Omental fat pad (tissue), 4 donors: ENCODE measurements around the gene BET1. TPM values are rescaled to one million over a fixed set of nuclear protein-coding genes. Genes with fewer than 3 reads are reported as not detected.

Source experiments
- ATAC-seq: fragments of 150-250 bp; one replicate; pipeline ENCODE4 v1.9.1; 2016; ENCODE audit warnings: mild to moderate bottlenecking, moderate library complexity; ENCODE audit not compliant: low FRiP score
- DNase-seq: peaks from one replicate; pipeline ENCODE4 v3.0.0-alpha.2; 2019; ENCODE audit warnings: low spot score
- total RNA-seq, 4 donors: library from RNA; depleted of rRNA; stranded (reverse); fragments of >200 nt; gene quantifications; one replicate each; pipeline ENCODE4 v1.1.0, GENCODE V29; 2016
- TF ChIP-seq, protein P1 (sequence below), 3 donors: fragments of 450-650 bp; IDR thresholded peaks; one replicate each; pipeline ENCODE4 v1.5.1; 2016 to 2017; ENCODE audit warnings: antibody characterized with exemption in 3 of 3, mild to moderate bottlenecking in 3 of 3, moderate library complexity in 2 of 3

Gene BET1
- total RNA-seq, 4 donors from 2014 or later = 7.6 to 26.0 (median 22.4) TPM

GRCh38 chr7:93948873-93949272 is 55.3 kb downstream of the BET1 start:
- DNase-seq (no peak), ATAC-seq (no peak)
- TF ChIP-seq, protein P1, sequence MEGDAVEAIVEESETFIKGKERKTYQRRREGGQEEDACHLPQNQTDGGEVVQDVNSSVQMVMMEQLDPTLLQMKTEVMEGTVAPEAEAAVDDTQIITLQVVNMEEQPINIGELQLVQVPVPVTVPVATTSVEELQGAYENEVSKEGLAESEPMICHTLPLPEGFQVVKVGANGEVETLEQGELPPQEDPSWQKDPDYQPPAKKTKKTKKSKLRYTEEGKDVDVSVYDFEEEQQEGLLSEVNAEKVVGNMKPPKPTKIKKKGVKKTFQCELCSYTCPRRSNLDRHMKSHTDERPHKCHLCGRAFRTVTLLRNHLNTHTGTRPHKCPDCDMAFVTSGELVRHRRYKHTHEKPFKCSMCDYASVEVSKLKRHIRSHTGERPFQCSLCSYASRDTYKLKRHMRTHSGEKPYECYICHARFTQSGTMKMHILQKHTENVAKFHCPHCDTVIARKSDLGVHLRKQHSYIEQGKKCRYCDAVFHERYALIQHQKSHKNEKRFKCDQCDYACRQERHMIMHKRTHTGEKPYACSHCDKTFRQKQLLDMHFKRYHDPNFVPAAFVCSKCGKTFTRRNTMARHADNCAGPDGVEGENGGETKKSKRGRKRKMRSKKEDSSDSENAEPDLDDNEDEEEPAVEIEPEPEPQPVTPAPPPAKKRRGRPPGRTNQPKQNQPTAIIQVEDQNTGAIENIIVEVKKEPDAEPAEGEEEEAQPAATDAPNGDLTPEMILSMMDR (IDR thresholded peaks at IDR 0.05) = no peak

DNA sequence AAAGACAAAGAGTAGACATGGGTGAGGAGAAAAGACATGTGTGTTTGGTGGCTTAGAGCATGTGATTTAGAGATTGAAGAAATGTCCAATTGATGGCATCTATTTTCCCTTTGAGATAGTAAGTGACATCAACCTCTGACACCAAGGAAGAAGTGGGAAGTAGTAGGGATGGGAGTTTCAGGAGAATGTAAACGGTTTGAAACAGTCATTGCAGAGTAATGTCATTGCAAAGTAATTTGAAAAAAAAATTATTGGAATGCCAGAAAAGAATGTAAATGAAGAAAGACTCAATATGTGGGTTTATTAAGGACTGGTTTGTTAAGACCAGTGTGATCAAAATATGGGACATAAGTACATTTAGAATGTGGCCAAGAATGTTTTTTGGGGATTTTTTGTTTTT is 56.0 kb downstream of the BET1 start:
- DNase-seq = no peak
- TF ChIP-seq, protein P1 (IDR thresholded peaks at IDR 0.05) = no peak
- ATAC-seq = no peak

DNA sequence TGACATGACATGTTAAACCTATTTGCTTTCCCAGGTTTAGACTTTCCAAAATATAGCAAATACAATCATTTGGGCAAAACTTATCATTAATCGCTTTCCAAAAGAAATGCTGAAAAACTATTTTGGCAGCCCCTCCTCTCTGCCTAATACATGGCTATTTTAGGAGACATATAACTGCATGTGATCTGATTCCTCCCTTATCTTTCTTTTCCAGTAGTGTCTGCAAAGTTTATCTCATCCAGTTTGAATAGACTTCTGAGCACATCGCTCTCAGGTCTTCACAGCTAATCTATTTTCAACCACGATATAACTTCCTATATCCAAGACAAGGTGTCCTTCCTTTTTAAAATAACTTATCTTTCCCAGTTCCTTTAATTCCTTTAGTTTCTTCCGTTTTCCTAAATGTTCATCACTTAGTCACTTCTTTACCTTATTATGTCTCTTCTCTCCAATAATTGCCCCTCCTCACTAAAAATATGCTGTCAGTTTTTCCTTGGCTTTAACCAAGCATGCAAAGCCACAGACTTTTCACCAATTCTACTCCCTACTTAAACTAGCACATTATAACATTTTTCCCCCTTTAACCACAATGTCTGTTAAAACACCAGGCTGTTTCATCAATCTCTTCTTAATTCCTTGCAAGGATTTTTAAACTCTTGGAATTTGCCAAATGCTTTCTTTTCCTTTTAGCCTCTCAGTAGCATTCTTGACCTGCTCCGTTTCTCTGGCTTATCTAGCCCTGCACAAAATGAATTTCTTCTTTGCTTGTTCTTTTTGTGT is 58.2 kb downstream of the BET1 start:
- TF ChIP-seq, protein P1 (IDR thresholded peaks at IDR 0.05) = no peak
- no peak for ATAC-seq

GRCh38 chr7:93945083-93945482 is 59.1 kb downstream of the BET1 start:
- DNase-seq (no peak), ATAC-seq (no peak)
- TF ChIP-seq, protein P1 (IDR thresholded peaks at IDR 0.05) = no peak

More for the DNA sequence above, 58.2 kb downstream of the BET1 start:
- DNase-seq = no peak

DNA sequence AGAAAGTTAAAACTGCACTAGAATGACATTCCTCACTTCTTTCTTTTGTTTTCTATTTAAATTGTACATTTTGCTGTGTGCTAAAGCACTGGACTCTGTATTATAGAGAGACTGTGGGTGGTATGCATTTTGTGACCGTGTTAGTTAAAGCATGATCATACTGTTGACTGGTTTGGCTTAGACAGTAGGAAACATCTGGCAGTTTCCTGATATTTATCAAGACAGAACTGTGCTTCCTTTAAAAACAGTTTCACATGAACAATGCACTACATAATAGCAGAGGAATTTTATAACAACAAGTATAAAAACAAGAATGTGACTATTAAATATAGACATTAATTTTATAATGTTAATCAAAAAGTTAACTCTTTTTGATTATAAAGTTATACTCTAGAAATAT is 59.5 kb downstream of the BET1 start:
- TF ChIP-seq, protein P1 (IDR thresholded peaks at IDR 0.05) = no peak
- no peak for ATAC-seq
- no peak for DNase-seq

- TF ChIP-seq, protein P1 (IDR thresholded peaks at IDR 0.05) = no peak
- no peak for ATAC-seq
- DNase-seq = no peak
These were observed 60.2 kb downstream of the BET1 start for GRCh38 chr7:93943816-93944540.

Other genes starting within 250 kb of the BET1 start
- gene TFPI2, start 113.6 kb downstream of the BET1 start, total RNA-seq = 100 to 1,000 TPM in 2 of 4 donors, 10 to 100 TPM in 2; 16.2 to 181 (median 81.7) TPM
- not detected for gene GNGT1, start 97.8 kb downstream of the BET1 start, total RNA-seq
- 100 to 1,000 TPM in 1 of 4 donors, 10 to 100 TPM in 3; 23.9 to 106 (median 40.9) TPM for gene GNG11, start 82.6 kb downstream of the BET1 start, total RNA-seq